Measurements from ENCODE around the gene FUT6.

DNA sequence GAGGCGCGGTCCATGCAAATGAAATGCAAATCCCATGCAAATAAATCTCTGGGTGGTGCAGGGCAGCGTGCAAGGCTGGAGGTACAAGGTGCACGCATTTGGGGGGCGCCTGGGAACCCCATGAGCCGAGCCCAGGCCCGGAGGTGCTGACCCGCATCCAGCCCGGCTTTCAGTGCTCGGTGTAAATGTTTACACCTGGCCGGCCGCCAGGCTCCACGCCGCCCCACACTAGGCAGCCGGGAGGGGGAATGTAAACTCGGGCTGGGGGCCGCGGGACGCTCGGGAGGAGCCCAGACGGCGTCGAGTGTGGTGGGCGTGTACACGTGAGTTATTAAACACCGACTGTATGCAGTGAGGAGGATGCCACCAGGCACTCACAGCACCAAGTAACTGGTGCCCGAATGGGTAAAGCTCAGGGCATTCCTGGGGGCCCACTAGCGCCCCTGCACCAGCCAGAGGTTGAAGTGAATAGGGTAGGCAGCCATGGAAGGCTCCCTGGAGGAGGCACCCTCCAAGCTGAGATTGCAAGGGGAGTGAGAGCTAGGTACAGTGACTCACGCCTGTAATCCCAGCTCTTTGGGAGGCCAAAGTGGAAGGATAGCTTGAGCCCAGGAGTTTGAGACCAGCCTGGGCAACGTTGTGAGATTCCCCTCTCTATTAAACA is 17.2 kb downstream of the FUT6 start:
- no peak for TF ChIP-seq POLR2A (IDR thresholded peaks at IDR 0.05)
- TF ChIP-seq CTCF (IDR thresholded peaks at IDR 0.05), result no peak
